MG63 (cell line): Measurements from ENCODE around the gene PAX5. TPM values are rescaled to one million over a fixed set of nuclear protein-coding genes. Genes with fewer than 3 reads are reported as not detected.
A peak's percentile ranks its signal among the peaks of the same experiment; 100 is the strongest.

Experiments used
- DNase-seq: peaks from one replicate; pipeline ENCODE4 v3.0.0-alpha.2; 2020
- H3K27me3 ChIP-seq: fragments of 250-450 bp; sonication (Bioruptor Pico); 2 replicates; pipeline ENCODE4 v1.5.1; 2020; ENCODE audit warnings: mild to moderate bottlenecking, moderate library complexity
- H3K36me3 ChIP-seq: fragments of 250-450 bp; sonication (Bioruptor Pico); 2 replicates; pipeline ENCODE4 v1.5.1; 2020; ENCODE audit warnings: mild to moderate bottlenecking, moderate library complexity
- H3K4me3 ChIP-seq: fragments of 250-450 bp; sonication (Bioruptor Pico); 2 replicates; pipeline ENCODE4 v1.5.1; 2020; ENCODE audit warnings: mild to moderate bottlenecking, moderate library complexity
- H3K9me3 ChIP-seq: fragments of 250-450 bp; sonication (Bioruptor Pico); 2 replicates; pipeline ENCODE4 v1.5.1; 2020; ENCODE audit warnings: mild to moderate bottlenecking, moderate library complexity
- total RNA-seq: library from RNA; depleted of rRNA; stranded (reverse); fragments of >200 nt; shearing (Covaris generic); gene quantifications from 2 replicates; pipeline ENCODE4 v1.2.3, GENCODE V29; 2014; ENCODE audit warnings: low replicate concordance

The PAX5 gene
- total RNA-seq, 1 experiment from 2014 or later = not detected

GRCh38 chr9:37002036-37002412 lies 32.0 kb downstream of the PAX5 start:
- H3K4me3 ChIP-seq = no peak overlapping the region
- DNase-seq = no peak
- no peaks in the 10 kb centered on the region for H3K27me3 ChIP-seq
- no peaks in the 10 kb centered on the region for H3K9me3 ChIP-seq
- no peaks in the 10 kb centered on the region for H3K36me3 ChIP-seq

DNA sequence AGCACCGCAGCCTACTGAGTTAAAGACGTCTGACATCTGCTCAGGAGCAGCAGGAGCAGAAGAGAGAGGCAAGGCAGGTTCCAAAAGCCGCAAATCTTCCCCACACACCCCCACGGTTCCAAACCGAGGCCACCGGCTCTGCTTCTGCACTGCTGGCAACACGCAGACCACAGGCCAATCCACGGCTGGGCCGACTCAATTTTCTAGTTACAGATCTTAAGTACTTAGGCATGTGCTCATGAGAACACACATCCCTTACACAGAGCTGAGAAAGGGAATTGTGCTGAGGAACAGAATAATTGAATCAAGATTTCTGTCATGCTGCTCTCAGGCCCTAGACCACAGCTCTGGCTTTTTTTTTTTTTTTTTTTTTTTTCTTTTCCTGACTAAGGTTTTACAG lies 32.6 kb downstream of the PAX5 start:
- DNase-seq = no peak
- no peaks in the 10 kb centered on the region for H3K27me3 ChIP-seq
- no peaks in the 10 kb centered on the region for H3K36me3 ChIP-seq
- no peak overlapping the region for H3K4me3 ChIP-seq
- no peaks in the 10 kb centered on the region for H3K9me3 ChIP-seq

DNA sequence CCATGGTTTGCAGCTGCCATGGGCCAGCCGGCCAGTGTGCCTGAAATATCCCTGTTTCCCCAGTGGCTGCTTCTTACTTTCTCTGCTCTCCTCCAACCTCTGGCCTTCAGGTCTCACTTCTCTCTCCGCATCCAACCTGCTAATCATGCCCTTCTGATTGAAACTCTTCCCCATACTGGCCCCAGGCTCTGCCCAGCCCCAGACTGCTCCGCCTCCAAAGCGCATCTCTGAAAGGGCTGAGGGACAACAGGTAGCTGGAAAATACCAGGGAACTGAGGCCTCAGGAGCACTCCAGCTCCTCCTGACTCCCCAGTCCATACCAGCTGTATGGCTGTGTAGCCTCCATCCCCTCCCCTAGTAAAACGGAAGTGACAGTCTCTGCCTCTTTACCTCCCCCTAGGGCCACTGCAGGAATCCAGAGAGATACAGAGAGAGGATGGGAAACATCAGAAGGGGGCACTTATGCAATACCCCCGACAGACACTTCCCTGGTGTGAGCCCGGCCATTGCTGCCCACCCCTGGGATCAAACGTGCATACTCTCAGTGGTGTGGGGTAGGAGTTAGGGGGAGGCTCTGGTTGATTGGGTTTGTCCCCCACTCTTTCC lies 34.2 kb downstream of the PAX5 start:
- DNase-seq = no peak
- no peak overlapping the region for H3K4me3 ChIP-seq
- H3K27me3 ChIP-seq = no peaks in the 10 kb centered on the region
- no peaks in the 10 kb centered on the region for H3K9me3 ChIP-seq
- H3K36me3 ChIP-seq = no peaks in the 10 kb centered on the region

GRCh38 chr9:36997414-36997813 lies 36.7 kb downstream of the PAX5 start:
- no peak overlapping the region for H3K4me3 ChIP-seq
- no peaks in the 10 kb centered on the region for H3K9me3 ChIP-seq
- no peaks in the 10 kb centered on the region for H3K27me3 ChIP-seq
- no peaks in the 10 kb centered on the region for H3K36me3 ChIP-seq
- peak; percentile 23 for DNase-seq

DNA sequence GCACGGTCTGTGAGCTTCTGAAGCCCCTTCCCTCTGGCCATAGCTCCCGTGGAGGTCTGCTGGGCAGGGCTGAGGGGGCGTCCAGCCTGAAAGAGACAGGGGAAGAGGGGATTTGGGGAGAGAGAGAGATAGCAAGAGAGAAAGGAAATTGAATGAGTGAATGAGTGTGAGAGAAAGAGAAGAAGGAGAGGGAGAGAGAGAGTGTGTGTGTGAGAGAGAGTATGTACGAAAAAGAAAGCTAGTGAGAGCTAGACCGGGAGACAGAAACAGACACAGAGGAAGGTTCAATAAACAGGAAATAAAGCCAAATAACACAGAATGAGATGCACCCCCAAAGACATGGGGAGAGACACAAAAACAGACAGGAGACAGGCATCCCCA lies 37.4 kb downstream of the PAX5 start:
- Histone ChIP-seq H3K9me3 (no peaks in the 10 kb centered on the region), H3K27me3 (no peaks in the 10 kb centered on the region), H3K4me3 (no peak overlapping the region), H3K36me3 (no peaks in the 10 kb centered on the region)
- DNase-seq = no peak

DNA sequence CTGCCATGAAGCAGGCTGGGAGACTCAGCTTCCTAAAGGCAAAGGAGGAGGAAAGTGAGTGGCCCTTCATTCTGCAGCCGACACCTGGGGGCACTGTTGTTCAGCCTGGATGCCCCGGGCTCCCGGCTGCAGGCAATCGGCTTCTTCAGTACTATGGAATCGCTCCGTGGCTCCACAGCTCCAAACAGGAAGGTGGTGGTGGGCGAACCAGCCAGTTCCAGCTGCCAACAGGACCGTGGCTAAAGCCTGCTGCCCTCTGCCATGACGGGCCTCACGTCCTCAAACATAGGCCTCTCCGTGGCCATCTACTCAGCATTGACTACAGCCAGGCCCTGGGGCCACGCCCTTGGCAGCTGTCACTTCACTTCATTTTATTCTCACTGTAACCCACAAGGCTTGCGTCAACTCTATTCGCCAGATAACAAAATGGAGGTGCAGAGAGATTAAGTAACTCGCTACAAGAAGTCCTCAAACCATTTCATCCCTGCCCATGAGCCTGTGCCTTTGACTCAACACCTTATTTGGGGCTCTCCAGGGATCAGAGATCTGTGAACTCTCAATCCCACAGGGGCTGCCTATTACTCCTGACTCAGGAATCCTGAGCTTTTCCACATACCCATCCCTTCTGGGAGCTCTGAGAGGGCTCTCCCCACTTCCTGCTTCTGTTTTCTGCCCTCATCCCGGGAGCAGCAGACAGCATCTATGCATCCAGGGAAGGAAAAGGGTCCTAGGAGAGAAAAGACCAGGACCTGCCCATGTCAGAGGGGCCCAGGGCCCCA lies 38.0 kb downstream of the PAX5 start:
- Histone ChIP-seq H3K9me3 (peaks cover 4% of the 10 kb centered on the region; the same call in 1 of the 2 replicates), H3K36me3 (no peaks in the 10 kb centered on the region), H3K27me3 (no peaks in the 10 kb centered on the region), H3K4me3 (no peak overlapping the region)
- peak; percentile 50 for DNase-seq

GRCh38 chr9:36993933-36994764 lies 39.9 kb downstream of the PAX5 start:
- H3K36me3 ChIP-seq = no peaks in the 10 kb centered on the region

DNA sequence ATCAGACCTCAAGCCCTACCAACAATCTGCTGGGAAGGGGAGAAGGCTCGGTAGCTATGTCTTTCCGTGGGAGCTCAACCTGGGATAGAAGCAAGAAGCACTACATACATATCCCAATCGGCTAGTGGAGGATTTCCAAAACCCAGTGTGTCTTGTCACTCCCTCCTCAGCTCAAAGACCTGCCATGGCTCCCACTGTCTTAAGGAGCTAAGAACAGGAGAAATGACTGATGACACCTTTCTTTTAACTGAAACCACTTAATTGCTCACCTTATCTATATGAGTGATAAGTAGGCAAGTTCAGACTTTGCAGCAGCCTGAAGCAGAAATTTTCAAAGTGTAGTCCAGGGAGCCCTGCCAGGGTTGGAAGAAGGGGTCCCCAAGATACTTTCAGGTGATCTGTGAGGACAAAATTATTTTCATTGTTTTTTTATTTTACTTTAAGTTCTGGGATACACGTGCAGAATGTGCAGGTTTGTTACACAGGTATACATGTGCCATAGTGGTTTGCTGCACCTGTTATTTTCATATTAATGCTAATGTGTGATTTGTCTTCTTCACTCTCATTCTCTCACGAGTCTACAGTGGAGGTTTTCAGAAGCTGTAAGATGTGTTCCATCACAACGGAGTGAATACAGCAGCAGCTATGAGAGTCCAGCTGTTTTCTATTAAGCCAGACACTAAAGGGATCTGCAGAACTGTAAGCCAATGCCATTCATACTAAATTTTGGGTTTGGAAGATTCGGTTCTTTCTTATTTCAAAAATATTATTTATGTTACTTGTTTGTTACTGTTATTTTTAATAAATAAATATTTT lies 41.4 kb downstream of the PAX5 start:
- Histone ChIP-seq H3K36me3 (no peaks in the 10 kb centered on the region), H3K9me3 (peaks cover 4% of the 10 kb centered on the region; the same call in 1 of the 2 replicates)
- DNase-seq = no peak

More at GRCh38 chr9:36993933-36994764, 39.9 kb downstream of the PAX5 start:
- Histone ChIP-seq H3K9me3 (peaks cover 4% of the 10 kb centered on the region; the same call in 1 of the 2 replicates), H3K4me3 (no peak overlapping the region), H3K27me3 (no peaks in the 10 kb centered on the region)
- no peak for DNase-seq

GRCh38 chr9:36991516-36992134 lies 42.4 kb downstream of the PAX5 start:
- Histone ChIP-seq H3K36me3 (no peaks in the 10 kb centered on the region), H3K27me3 (no peaks in the 10 kb centered on the region), H3K9me3 (peaks cover 4% of the 10 kb centered on the region; the same call in 1 of the 2 replicates), H3K4me3 (no peak overlapping the region)
- no peak for DNase-seq

More for the DNA sequence above, 41.4 kb downstream of the PAX5 start:
- Histone ChIP-seq H3K27me3 (no peaks in the 10 kb centered on the region), H3K4me3 (no peak overlapping the region)

DNA sequence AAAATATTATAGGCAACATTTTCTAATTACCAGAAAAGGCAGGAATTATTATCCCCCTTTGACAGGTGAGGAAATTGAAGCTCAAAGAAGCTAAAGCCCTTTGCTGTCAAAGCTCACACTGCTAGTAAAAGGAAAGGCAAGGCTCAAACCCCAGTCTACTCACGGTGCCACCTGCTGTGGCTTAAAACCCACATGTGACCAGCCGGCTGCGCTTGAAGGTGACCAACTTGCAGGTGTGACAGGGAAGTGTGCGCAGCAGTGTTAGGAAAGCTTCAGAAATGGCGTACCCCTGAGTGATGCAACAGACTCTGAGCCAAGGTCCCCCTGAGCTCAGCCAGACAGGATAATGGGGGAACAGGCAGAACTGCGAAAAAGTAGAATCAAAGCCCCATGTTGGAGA lies 45.2 kb downstream of the PAX5 start:
- no peaks in the 10 kb centered on the region for H3K27me3 ChIP-seq
- H3K36me3 ChIP-seq = no peaks in the 10 kb centered on the region
- DNase-seq = no peak
- H3K4me3 ChIP-seq = no peak overlapping the region
- peaks cover 4% of the 10 kb centered on the region; the same call in 1 of the 2 replicates for H3K9me3 ChIP-seq

DNA sequence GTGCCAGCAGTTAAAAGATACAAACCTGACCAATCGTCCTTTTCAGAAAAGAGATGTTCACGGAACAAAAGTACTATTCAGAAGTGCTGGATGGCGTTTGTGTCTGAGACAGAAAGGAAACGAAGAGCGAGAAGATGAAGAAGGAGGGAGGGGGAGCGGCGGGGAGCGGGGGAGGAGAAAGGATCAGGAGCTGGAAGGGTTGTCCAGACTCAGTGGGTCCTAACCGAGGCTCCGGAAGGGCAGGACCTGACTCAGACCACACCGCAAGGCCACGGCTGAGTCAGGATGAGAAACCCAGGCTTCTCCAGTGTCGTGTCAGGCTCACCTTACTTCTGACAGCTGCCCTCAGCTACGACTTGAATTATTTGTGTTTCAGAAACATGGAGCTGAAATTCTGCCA lies 46.2 kb downstream of the PAX5 start:
- Histone ChIP-seq H3K9me3 (peaks cover 4% of the 10 kb centered on the region; the same call in 1 of the 2 replicates), H3K27me3 (no peaks in the 10 kb centered on the region), H3K4me3 (no peak overlapping the region), H3K36me3 (no peaks in the 10 kb centered on the region)
- DNase-seq = no peak

DNA sequence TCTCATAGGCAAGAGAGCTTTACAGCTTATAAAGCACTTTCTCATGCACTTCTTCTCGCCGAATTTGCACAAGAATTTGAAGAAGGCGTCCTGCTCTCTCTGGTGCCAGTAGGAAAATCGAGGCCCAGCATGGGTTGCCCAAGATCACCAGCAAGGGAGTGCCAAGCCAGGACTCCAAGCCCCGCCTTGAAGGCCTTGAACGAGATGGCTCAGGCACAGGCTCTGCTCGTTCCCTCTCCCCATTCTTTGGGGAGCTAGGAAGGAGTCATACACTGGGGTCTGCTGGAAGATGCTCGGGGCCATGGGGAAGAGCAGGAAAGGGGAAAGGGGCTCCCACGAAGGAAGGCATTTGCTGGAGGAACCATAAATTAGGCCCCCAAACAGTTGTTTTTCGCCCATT lies 46.7 kb downstream of the PAX5 start:
- no peaks in the 10 kb centered on the region for H3K27me3 ChIP-seq
- H3K9me3 ChIP-seq = peaks cover 4% of the 10 kb centered on the region; the same call in 1 of the 2 replicates
- H3K36me3 ChIP-seq = no peaks in the 10 kb centered on the region
- DNase-seq = no peak
- no peak overlapping the region for H3K4me3 ChIP-seq

GRCh38 chr9:36986468-36987408 lies 47.3 kb downstream of the PAX5 start:
- Histone ChIP-seq H3K9me3 (peaks cover 4% of the 10 kb centered on the region; the same call in 1 of the 2 replicates), H3K27me3 (no peaks in the 10 kb centered on the region), H3K4me3 (no peak overlapping the region), H3K36me3 (no peaks in the 10 kb centered on the region)
- DNase-seq = no peak

DNA sequence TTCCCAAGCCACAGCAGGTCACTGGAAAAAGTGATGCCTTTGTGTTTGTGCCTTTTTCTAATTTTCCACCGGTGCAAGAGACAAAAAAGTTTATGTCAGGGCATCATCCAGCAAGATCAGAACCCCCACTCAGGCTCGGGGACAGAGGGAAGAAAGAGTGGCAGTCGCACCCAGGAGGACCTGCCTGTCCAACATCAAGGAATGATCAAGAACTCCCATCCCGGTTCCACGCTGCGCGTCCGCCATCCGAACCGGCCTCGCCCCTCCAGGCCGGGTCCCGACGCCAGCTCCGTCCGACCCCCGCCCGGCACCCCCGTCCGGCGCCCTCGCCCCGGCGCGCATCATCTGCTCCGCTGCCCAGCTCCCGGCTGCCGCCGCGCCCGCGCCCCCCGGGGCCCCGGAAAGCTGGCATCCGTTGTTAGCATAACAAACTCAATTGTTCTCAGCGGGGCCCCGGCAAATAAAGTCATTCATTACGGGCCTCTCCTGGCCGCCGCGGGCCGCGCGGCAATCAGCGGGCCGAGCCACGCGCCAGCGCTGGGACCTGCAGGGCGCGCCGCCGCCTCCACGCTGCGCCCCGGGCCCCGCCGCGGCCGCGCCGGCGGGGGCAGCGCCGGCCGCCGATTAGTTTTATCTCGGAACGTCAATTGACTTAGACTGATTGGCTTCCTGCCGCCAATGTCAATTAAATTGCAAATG lies 48.1 kb downstream of the PAX5 start:
- H3K27me3 ChIP-seq = no peaks in the 10 kb centered on the region
- no peak for DNase-seq
- H3K4me3 ChIP-seq = no peak overlapping the region
- H3K36me3 ChIP-seq = no peaks in the 10 kb centered on the region
- no peaks in the 10 kb centered on the region for H3K9me3 ChIP-seq
